Liver (tissue), 3 donors: Measurements from ENCODE around the gene COL8A1.

ENCODE experiments used
- EGR1 ChIP-seq, 2 donors: IDR thresholded peaks; 2 replicates each; pipeline ENCODE4 v1.6.1; 2016 to 2018; ENCODE audit warnings: antibody characterized with exemption in 2 of 2, low read depth in 2 of 2
- GABPA ChIP-seq, 2 donors: IDR thresholded peaks in 1 of 2; conservative IDR thresholded peaks in 1 of 2; 2 replicates each; pipeline ENCODE4 v1.6.1; 2016; ENCODE audit warnings: antibody characterized with exemption in 2 of 2, mild to moderate bottlenecking in 1 of 2, moderate library complexity in 1 of 2
- HNF4G ChIP-seq: IDR thresholded peaks from 2 replicates; pipeline ENCODE4 v1.6.1; 2016; ENCODE audit warnings: antibody characterized with exemption
- JUND ChIP-seq, 2 donors: IDR thresholded peaks; 2 replicates each; pipeline ENCODE4 v1.6.1; 2016; ENCODE audit warnings: antibody characterized with exemption in 2 of 2
- NR2F2 ChIP-seq: IDR thresholded peaks from 2 replicates; pipeline ENCODE4 v1.6.1; 2016; ENCODE audit warnings: antibody characterized with exemption
- RAD21 ChIP-seq, 2 donors: IDR thresholded peaks; 2 replicates each; pipeline ENCODE4 v1.6.1; 2016; ENCODE audit warnings: antibody characterized with exemption in 2 of 2, mild to moderate bottlenecking in 2 of 2
- REST ChIP-seq: IDR thresholded peaks from 2 replicates; pipeline ENCODE4 v1.6.1; 2016; ENCODE audit warnings: antibody characterized with exemption, mild to moderate bottlenecking
- RXRA ChIP-seq, 2 donors: IDR thresholded peaks; 2 replicates each; pipeline ENCODE4 v1.6.1; 2017 to 2018; ENCODE audit warnings: antibody characterized with exemption in 2 of 2, mild to moderate bottlenecking in 1 of 2
- SP1 ChIP-seq: IDR thresholded peaks from 2 replicates; pipeline ENCODE4 v1.6.1; 2018; ENCODE audit warnings: antibody characterized with exemption, mild to moderate bottlenecking
- TAF1 ChIP-seq: conservative IDR thresholded peaks from 2 replicates; pipeline ENCODE4 v1.6.1; 2016; ENCODE audit warnings: antibody characterized with exemption, mild to moderate bottlenecking
- ZBTB33 ChIP-seq: IDR thresholded peaks from 2 replicates; pipeline ENCODE4 v1.6.1; 2016; ENCODE audit warnings: antibody characterized with exemption
- TF ChIP-seq, protein P1 (sequence below): fragments of 150-350 bp; IDR thresholded peaks from 2 replicates; pipeline ENCODE4 v1.5.1; 2017; ENCODE audit warnings: improper control_type of control experiment, low read depth, low read length; ENCODE audit not compliant: missing input control
- TF ChIP-seq, protein P2 (sequence below): IDR thresholded peaks from 2 replicates; pipeline ENCODE4 v1.6.1; 2016; ENCODE audit warnings: antibody characterized with exemption
- donor health status: healthy.
- donor health status: healthy.

DNA sequence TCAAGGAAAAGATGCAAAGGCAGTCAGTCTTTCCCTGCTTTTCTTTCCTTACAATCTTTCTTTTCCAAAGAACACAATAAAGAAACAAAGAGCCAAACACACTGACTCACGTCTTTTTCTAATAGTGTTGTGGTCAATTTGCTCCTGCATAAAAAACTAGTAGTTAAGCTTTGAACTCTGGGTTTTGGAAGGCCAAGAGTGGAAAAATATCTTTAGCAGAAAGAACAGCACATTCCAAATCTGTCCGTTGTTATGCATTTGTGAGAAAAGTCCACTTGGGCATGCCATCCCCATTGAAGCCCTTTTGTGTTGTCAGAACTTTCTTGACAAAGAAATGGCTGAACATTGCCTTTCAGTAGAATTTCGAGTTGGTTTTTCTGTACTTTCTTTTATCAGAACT lies 18.2 kb downstream of the COL8A1 start:
- no peak for TF ChIP-seq ZBTB33
- no peak for TF ChIP-seq TAF1
- TF ChIP-seq, protein P1, sequence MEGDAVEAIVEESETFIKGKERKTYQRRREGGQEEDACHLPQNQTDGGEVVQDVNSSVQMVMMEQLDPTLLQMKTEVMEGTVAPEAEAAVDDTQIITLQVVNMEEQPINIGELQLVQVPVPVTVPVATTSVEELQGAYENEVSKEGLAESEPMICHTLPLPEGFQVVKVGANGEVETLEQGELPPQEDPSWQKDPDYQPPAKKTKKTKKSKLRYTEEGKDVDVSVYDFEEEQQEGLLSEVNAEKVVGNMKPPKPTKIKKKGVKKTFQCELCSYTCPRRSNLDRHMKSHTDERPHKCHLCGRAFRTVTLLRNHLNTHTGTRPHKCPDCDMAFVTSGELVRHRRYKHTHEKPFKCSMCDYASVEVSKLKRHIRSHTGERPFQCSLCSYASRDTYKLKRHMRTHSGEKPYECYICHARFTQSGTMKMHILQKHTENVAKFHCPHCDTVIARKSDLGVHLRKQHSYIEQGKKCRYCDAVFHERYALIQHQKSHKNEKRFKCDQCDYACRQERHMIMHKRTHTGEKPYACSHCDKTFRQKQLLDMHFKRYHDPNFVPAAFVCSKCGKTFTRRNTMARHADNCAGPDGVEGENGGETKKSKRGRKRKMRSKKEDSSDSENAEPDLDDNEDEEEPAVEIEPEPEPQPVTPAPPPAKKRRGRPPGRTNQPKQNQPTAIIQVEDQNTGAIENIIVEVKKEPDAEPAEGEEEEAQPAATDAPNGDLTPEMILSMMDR, result no peak
- TF ChIP-seq, protein P2, sequence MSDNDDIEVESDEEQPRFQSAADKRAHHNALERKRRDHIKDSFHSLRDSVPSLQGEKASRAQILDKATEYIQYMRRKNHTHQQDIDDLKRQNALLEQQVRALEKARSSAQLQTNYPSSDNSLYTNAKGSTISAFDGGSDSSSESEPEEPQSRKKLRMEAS, result no peak
- no peak for TF ChIP-seq NR2F2
- no peak for TF ChIP-seq RAD21 (IDR thresholded peaks at IDR 0.05)
- no peak for TF ChIP-seq HNF4G
- TF ChIP-seq REST, result no peak
- TF ChIP-seq GABPA (IDR thresholded peaks at IDR 0.05 in 1 of 2, conservative IDR thresholded peaks at IDR 0.05 in 1 of 2), result no peak
- no peak for TF ChIP-seq EGR1 (IDR thresholded peaks at IDR 0.05; ENCODE audit: low read depth in 2 of 2)
- TF ChIP-seq RXRA (IDR thresholded peaks at IDR 0.05), result no peak
- no peak for TF ChIP-seq SP1
- no peak for TF ChIP-seq JUND (IDR thresholded peaks at IDR 0.05)
